H1 (cell line): ENCODE results near the gene MAP2K2. TPM values are rescaled to one million over a fixed set of nuclear protein-coding genes. Genes with fewer than 3 reads are reported as not detected.
A peak's percentile ranks its signal among the peaks of the same experiment; 100 is the strongest.

Experiments used
- CTCF ChIA-PET: fragments of 300-600 bp; sonication (Branson Sonifier 250); formaldehyde crosslinking; loops from one replicate; lab custom pipeline; 2021; ENCODE audit not compliant: partially characterized antibody; lab: Charles Lee
- POLR2A ChIA-PET: fragments of 300-600 bp; sonication (Branson Sonifier 250); formaldehyde crosslinking; loops from one replicate; lab custom pipeline; 2021; ENCODE audit warnings: inconsistent platforms; ENCODE audit not compliant: partially characterized antibody; lab: Charles Lee
- DNase-seq, 2 experiments: peaks; one replicate each; pipeline versions ENCODE4 v3.0.0 to v3.0.0-alpha.2; 2010 to 2022; ENCODE audit warnings: low spot score in 2 of 2, low read depth in 1 of 2, mixed read lengths in 1 of 2
- FAIRE-seq: peaks from 2 replicates; lab custom pipeline; 2011; peaks lifted over from hg19 to GRCh38; lab: Jason Lieb, UNC
- H2AFZ ChIP-seq: 2 replicates; pipeline ENCODE4 v1.8.1; 2012; ENCODE audit warnings: low read length, inconsistent platforms
- H2AK5ac ChIP-seq: 2 replicates; pipeline ENCODE4 v1.6.1; 2013; ENCODE audit warnings: low read depth, low read length
- H2BK120ac ChIP-seq: replicated peaks from 2 replicates; pipeline ENCODE3; 2013; ENCODE audit warnings: low read depth, low read length, inconsistent platforms
- H2BK12ac ChIP-seq: 2 replicates; pipeline ENCODE4 v1.6.1; 2013; ENCODE audit warnings: low read depth, low read length
- H2BK15ac ChIP-seq: 2 replicates; pipeline ENCODE4 v1.6.1; 2013; ENCODE audit warnings: low read length
- H2BK20ac ChIP-seq: 2 replicates; pipeline ENCODE4 v1.6.1; 2013; ENCODE audit warnings: low read length
- H2BK5ac ChIP-seq: 2 replicates; pipeline ENCODE4 v1.6.1; 2013; ENCODE audit warnings: low read depth, low read length
- H3K14ac ChIP-seq: 2 replicates; pipeline ENCODE4 v1.6.1; 2013; ENCODE audit warnings: inconsistent platforms; ENCODE audit not compliant: insufficient read length
- H3K18ac ChIP-seq: 2 replicates; pipeline ENCODE4 v1.6.1; 2013; ENCODE audit warnings: low read length; ENCODE audit errors: extremely low read depth
- H3K23ac ChIP-seq: 2 replicates; pipeline ENCODE4 v1.6.1; 2013; ENCODE audit warnings: inconsistent platforms; ENCODE audit not compliant: insufficient read length
- H3K23me2 ChIP-seq: 2 replicates; pipeline ENCODE4 v1.6.1; 2013; ENCODE audit warnings: low read depth, low read length
- H3K27ac ChIP-seq: 2 replicates; pipeline ENCODE4 v1.6.1; 2011; ENCODE audit warnings: low read depth, low read length, inconsistent platforms
- H3K27me3 ChIP-seq, 4 experiments: replicated peaks in 1 of 4; 1 replicate in 1 of 4; 2 replicates in 3 of 4; pipeline versions ENCODE4 v1.6.1 to v1.8.1; 2011 to 2013; ENCODE audit warnings: low read length in 3 of 4, mild to moderate bottlenecking in 3 of 4, inconsistent platforms in 2 of 4, mixed read lengths in 2 of 4, moderate library complexity in 1 of 4; ENCODE audit not compliant: control insufficient read depth in 3 of 4, insufficient read depth in 3 of 4; ENCODE audit errors: extremely low read depth in 1 of 4
- H3K36me3 ChIP-seq, 4 experiments: 2 replicates each; pipeline versions ENCODE4 v1.6.1 to v1.8.1; 2011 to 2013; ENCODE audit warnings: mild to moderate bottlenecking in 4 of 4, low read length in 3 of 4, moderate library complexity in 2 of 4, control low read depth in 1 of 4, inconsistent platforms in 1 of 4; ENCODE audit not compliant: insufficient read depth in 4 of 4, control insufficient read depth in 2 of 4
- H3K4ac ChIP-seq: replicated peaks from 2 replicates; pipeline ENCODE3; 2013; ENCODE audit warnings: low read length, low read depth, mixed read lengths, inconsistent platforms; ENCODE audit not compliant: insufficient read length
- H3K4me1 ChIP-seq, 4 experiments: replicated peaks in 1 of 4; 1 replicate in 1 of 4; 2 replicates in 3 of 4; pipeline versions ENCODE4 v1.6.1 to v1.8.1; 2011 to 2013; ENCODE audit warnings: low read length in 3 of 4, inconsistent platforms in 2 of 4, mixed read lengths in 1 of 4; ENCODE audit not compliant: insufficient read depth in 4 of 4, control insufficient read depth in 3 of 4
- H3K4me2 ChIP-seq, 2 experiments: 2 replicates each; pipeline versions ENCODE4 v1.6.1 to v1.8.1; 2011 to 2013; ENCODE audit warnings: low read depth in 2 of 2, low read length in 2 of 2, control low read depth in 1 of 2, inconsistent platforms in 1 of 2, mild to moderate bottlenecking in 1 of 2; ENCODE audit not compliant: insufficient read depth in 1 of 2
- H3K4me3 ChIP-seq, 4 experiments: fragments of 200-600, 300-600 bp in 1 of 4; sonication (generic), shearing (Covaris generic), sonication (Bioruptor Twin) in 1 of 4; 2 replicates each; pipeline versions ENCODE4 v1.5.1 to v1.8.1; 2011 to 2016; ENCODE audit warnings: low read length in 4 of 4, low read depth in 3 of 4, control low read depth in 2 of 4, inconsistent platforms in 2 of 4, mild to moderate bottlenecking in 2 of 4, mixed read lengths in 1 of 4, moderate library complexity in 1 of 4; ENCODE audit not compliant: insufficient read depth in 2 of 4; ENCODE audit errors: extremely low read depth in 1 of 4
- H3K56ac ChIP-seq: replicated peaks from 2 replicates; pipeline ENCODE3; 2013; ENCODE audit warnings: low read depth, mild to moderate bottlenecking, mixed read lengths, low read length, inconsistent platforms; ENCODE audit not compliant: insufficient read length
- H3K79me1 ChIP-seq: 2 replicates; pipeline ENCODE4 v1.6.1; 2013; ENCODE audit warnings: low read depth, low read length, control low read depth
- H3K79me2 ChIP-seq, 2 experiments: 2 replicates each; pipeline versions ENCODE4 v1.6.1 to v1.8.1; 2012 to 2013; ENCODE audit warnings: low read length in 2 of 2, mild to moderate bottlenecking in 2 of 2, inconsistent platforms in 1 of 2; ENCODE audit not compliant: insufficient read depth in 2 of 2, control insufficient read depth in 1 of 2
- H3K9ac ChIP-seq, 4 experiments: replicated peaks in 1 of 4; 1 replicate in 1 of 4; 2 replicates in 3 of 4; pipeline versions ENCODE4 v1.6.1 to v1.8.1; 2011 to 2013; ENCODE audit warnings: low read depth in 3 of 4, low read length in 3 of 4, control low read depth in 2 of 4, mild to moderate bottlenecking in 2 of 4, moderate library complexity in 2 of 4, inconsistent platforms in 1 of 4; ENCODE audit errors: extremely low read depth in 1 of 4
- H3K9me3 ChIP-seq, 2 experiments: 2 replicates each; pipeline versions ENCODE4 v1.6.1 to v1.8.1; 2012 to 2013; ENCODE audit warnings: mild to moderate bottlenecking in 2 of 2, moderate library complexity in 2 of 2, control low read depth in 1 of 2, inconsistent platforms in 1 of 2, low read depth in 1 of 2, low read length in 1 of 2, mixed read lengths in 1 of 2; ENCODE audit not compliant: insufficient read depth in 2 of 2
- H4K20me1 ChIP-seq, 2 experiments: replicated peaks in 1 of 2; 2 replicates each; pipeline versions ENCODE3 to v1.8.1; 2011 to 2013; ENCODE audit warnings: inconsistent platforms in 2 of 2, low read length in 2 of 2, mild to moderate bottlenecking in 1 of 2; ENCODE audit not compliant: insufficient read depth in 2 of 2, control insufficient read depth in 1 of 2
- H4K5ac ChIP-seq: 2 replicates; pipeline ENCODE4 v1.6.1; 2013; ENCODE audit warnings: low read length, low read depth, mixed read lengths, inconsistent platforms; ENCODE audit not compliant: insufficient read length
- H4K8ac ChIP-seq: 2 replicates; pipeline ENCODE4 v1.8.0; 2013; ENCODE audit warnings: mild to moderate bottlenecking, moderate library complexity, low read length, inconsistent platforms; ENCODE audit not compliant: insufficient read depth; ENCODE audit errors: extremely low read depth
- H4K91ac ChIP-seq: replicated peaks from 2 replicates; pipeline ENCODE3; 2013; ENCODE audit warnings: low read length, mixed read lengths, inconsistent platforms; ENCODE audit not compliant: insufficient read length
- MAFK ChIP-seq: IDR thresholded peaks from 2 replicates; pipeline ENCODE4 v1.6.1; 2012; ENCODE audit warnings: low read depth, mild to moderate bottlenecking, improper control_type of control experiment, low read length
- WGBS, 2 experiments: shearing (Covaris generic) in 1 of 2; methylation state at CpG; one replicate each; pipeline versions ENCODE4 v1.1.6 to v1.1.7; 2013 to 2015; ENCODE audit warnings: low lambda C conversion rate in 2 of 2, mixed read lengths in 2 of 2, inconsistent platforms in 1 of 2, low coverage in 1 of 2, missing lambda C conversion rate in 1 of 2; ENCODE audit not compliant: insufficient replicate concordance in 2 of 2, insufficient coverage in 1 of 2, insufficient read length in 1 of 2; ENCODE audit errors: extremely low coverage in 1 of 2, missing lambda C conversion rate in 1 of 2; 5-methylcytosine and 5-hydroxymethylcytosine counted together
- polyA plus RNA-seq, 7 experiments: library from polyadenylated mRNA; depleted of rRNA in 3 of 7; stranded (reverse) in 5 of 7; unstranded in 2 of 7; fragments of >200 nt in 5 of 7; fragments of 200-250 nt in 2 of 7; gene quantifications; 1 replicate in 5 of 7; 2 replicates in 1 of 7; 4 replicates in 1 of 7; pipeline versions ENCODE4 v1.2.1 to v1.2.3, GENCODE V29; 2011 to 2013; ENCODE audit warnings: missing spikeins in 2 of 7, mixed read lengths in 2 of 7
- total RNA-seq: library from RNA; stranded (reverse); fragmentation: NEBNext Ultra II Directional; extraction: Animal tissue kit (Norgen Biotek cat#: 25700); gene quantifications from 2 replicates; pipeline ENCODE4 v1.2.1, GENCODE V29; 2021

MAP2K2 gene
- total and polyA plus RNA-seq, 2 of the 8 experiments (the other 6 are each of a cell fraction or from before 2014, with no cell fraction given): 111 to 162 TPM

GRCh38 chr19:4064149-4064495 is 59.8 kb downstream of the MAP2K2 start:
- no peak overlapping the region for H2BK12ac ChIP-seq
- H2BK20ac ChIP-seq: no peak overlapping the region
- H3K23me2 ChIP-seq: peaks cover 6% of the 10 kb centered on the region; the same call in 1 of the 2 replicates
- peaks cover 8% of the 10 kb centered on the region for H3K79me1 ChIP-seq
- H3K27me3 ChIP-seq: peaks cover 10 to 21% (median 19%) of the 10 kb centered on the region in 4 experiments
- H3K4ac ChIP-seq: no peak overlapping the region
- H3K9me3 ChIP-seq: no peaks in the 10 kb centered on the region
- no peak overlapping the region for H3K56ac ChIP-seq
- CTCF ChIA-PET: no interaction called here
- WGBS, 2 experiments: 10% methylated on average over 18 of the region's 24 CpGs; no CpG with 5 or more reads in 1 of the 2 experiments
- peak overlapping the region; percentile 63 to 94 (median 73) for H3K4me3 ChIP-seq
- no peak overlapping the region for H3K23ac ChIP-seq
- no peak overlapping the region for H2BK120ac ChIP-seq
- no peak overlapping the region for H2AFZ ChIP-seq
- H4K8ac ChIP-seq: no peak overlapping the region; the same call in 1 of the 2 replicates
- H3K27ac ChIP-seq: no peak overlapping the region
- H2AK5ac ChIP-seq: no peak overlapping the region
- no peaks in the 10 kb centered on the region for H3K36me3 ChIP-seq
- H3K4me2 ChIP-seq: peak overlapping the region; percentile 59 to 86
- H4K91ac ChIP-seq: no peak overlapping the region
- H3K18ac ChIP-seq: no peak overlapping the region
- DNase-seq: no peak
- H3K79me2 ChIP-seq: peaks cover 24 to 57% of the 10 kb centered on the region in 2 experiments; a peak in 3 of 4 replicates
- peaks cover 27 to 35% of the 10 kb centered on the region in 2 experiments for H4K20me1 ChIP-seq
- no peak for FAIRE-seq
- H2BK15ac ChIP-seq: no peak overlapping the region
- H4K5ac ChIP-seq: no peak overlapping the region
- no peak for TF ChIP-seq MAFK
- TF ChIP-seq, all 59 proteins: peak for 0
- Histone ChIP-seq H3K9ac (peak overlapping the region in 3 of 4 experiments; percentile 48 to 73 (median 67); a peak in 3 of 7 replicates), H3K4me1 (peaks cover 0 to 38% (median 19%) of the 10 kb centered on the region in 4 experiments; a peak in 6 of 7 replicates), H2BK5ac (no peak overlapping the region), H3K14ac (no peak overlapping the region)
- POLR2A ChIA-PET: interaction anchor here (0.9 to 3.8 kb wide), 8 partner anchors 9 to 113 kb away, joined by 3 to 22 read pairs (median 4); partner anchors contain the start of genes DAPK3 and EEF2
